ENCODE measurements around the gene TSPAN9. TPM values are rescaled to one million over a fixed set of nuclear protein-coding genes. Genes with fewer than 3 reads are reported as not detected.

The TSPAN9 gene
- total RNA-seq, 1 donor from 2014 or later, result 40.9 TPM

DNA sequence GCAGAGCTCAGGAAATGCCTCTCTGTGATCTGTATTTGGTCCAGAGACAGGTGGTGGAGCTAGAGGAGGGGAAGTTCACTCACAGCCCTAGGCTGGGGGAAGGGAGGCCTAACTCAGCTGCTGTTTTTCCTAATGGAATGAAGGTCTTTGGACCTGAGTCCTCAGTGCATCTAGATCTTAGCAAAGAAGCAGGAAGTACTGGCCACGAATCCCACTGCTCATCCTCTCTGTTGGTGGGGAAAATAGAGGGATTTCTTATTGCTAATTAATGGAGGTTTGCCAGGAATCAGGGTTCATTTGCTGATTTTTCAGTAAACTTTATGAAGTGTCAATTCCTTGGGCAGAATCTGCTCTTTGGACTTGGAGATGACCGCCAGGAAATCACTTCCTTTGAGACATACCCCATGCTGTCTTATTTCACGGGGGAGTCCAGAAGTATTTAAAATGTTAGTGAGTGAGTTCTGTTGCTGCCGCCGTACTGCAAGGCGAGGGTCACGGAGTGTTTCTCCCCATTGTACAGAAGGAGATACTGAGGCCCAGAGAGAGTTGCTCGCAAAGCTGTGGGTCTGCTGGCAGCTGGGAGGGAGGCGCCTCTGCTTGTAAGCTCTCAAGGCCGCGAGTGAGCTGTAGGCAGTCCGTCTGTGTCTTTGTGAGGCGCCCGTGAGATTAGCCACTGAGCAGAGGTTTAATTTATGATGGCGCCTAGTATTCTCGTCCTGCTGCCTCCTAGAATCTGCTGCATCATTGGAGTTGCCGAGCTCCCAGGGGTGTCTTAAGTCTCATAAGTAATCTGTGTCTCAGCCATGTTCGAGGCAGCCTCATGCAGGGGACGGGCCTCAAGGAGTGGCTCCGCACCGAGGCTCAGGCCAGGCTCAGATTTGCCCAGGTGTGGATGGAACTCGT lies 88.2 kb downstream of the TSPAN9 start:
- no peak for FAIRE-seq
- no peaks in the 10 kb centered on the region for H3K36me3 ChIP-seq (ENCODE audit: insufficient read depth, low read length)
- H3K4me3 ChIP-seq (ENCODE audit: insufficient read depth, low read depth, low read length), result no peak overlapping the region
- TF ChIP-seq EZH2 (IDR thresholded peaks at IDR 0.05; ENCODE audit: insufficient read depth, low read length), result no peak
- H3K27ac ChIP-seq (ENCODE audit: low read depth, low read length), result no peak overlapping the region
- H3K9me3 ChIP-seq (ENCODE audit: insufficient read depth, low read depth, low read length), result no peaks in the 10 kb centered on the region
- no peak overlapping the region for H2AFZ ChIP-seq (ENCODE audit: low read depth, low read length)
- no peak for DNase-seq (ENCODE audit: low read depth)
- Mint-ChIP-seq H3K36me3 (ENCODE audit: low read depth, unreplicated experiment) (peaks cover 5% of the 10 kb centered on the region), H3K9me3 (ENCODE audit: unreplicated experiment) (peaks cover 9% of the 10 kb centered on the region), H3K4me3 (ENCODE audit: unreplicated experiment) (no peak overlapping the region), H3K27me3 (ENCODE audit: low read depth, unreplicated experiment) (no peaks in the 10 kb centered on the region), H3K4me1 (ENCODE audit: low read depth, unreplicated experiment) (peaks cover 41% of the 10 kb centered on the region), H3K27ac (ENCODE audit: unreplicated experiment) (no peak overlapping the region)
- H3K27me3 ChIP-seq (ENCODE audit: insufficient read depth, low read length), result no peaks in the 10 kb centered on the region
- no peak overlapping the region for H3K9ac ChIP-seq (ENCODE audit: low read length)
- H3K4me2 ChIP-seq (ENCODE audit: low read length), result peak overlapping the region; percentile 13
- peaks cover 21% of the 10 kb centered on the region for H3K79me2 ChIP-seq (ENCODE audit: insufficient read depth, low read length)
- H4K20me1 ChIP-seq (ENCODE audit: insufficient read depth, low read length), result peaks cover 20% of the 10 kb centered on the region
- peaks cover 28% of the 10 kb centered on the region for H3K4me1 ChIP-seq (ENCODE audit: insufficient read depth, low read length)

DNA sequence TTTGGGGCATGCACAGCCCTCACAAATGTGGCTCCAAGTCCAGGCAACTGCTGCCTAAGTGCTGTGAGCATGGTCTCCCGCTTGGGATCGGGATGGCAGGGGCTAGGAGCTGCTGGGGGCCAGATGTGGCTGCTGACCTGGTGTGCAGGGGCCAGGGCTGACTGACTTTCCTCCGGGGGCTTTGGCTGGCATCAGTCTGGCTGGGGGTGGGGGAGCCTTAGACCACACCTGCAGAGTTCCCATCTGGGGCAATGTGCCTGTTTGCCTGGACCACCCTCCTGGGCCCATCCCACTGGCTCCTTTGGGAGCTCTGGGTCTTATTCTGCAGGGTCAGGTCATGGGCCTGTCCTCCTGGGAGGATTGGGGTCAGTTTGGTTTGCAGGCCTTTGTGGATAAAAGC lies 90.5 kb downstream of the TSPAN9 start:
- Mint-ChIP-seq H3K4me1 (ENCODE audit: low read depth, unreplicated experiment) (peaks cover 61% of the 10 kb centered on the region), H3K36me3 (ENCODE audit: low read depth, unreplicated experiment) (no peaks in the 10 kb centered on the region), H3K9me3 (ENCODE audit: unreplicated experiment) (no peaks in the 10 kb centered on the region), H3K27me3 (ENCODE audit: low read depth, unreplicated experiment) (no peaks in the 10 kb centered on the region), H3K4me3 (ENCODE audit: unreplicated experiment) (no peak overlapping the region), H3K27ac (ENCODE audit: unreplicated experiment) (no peak overlapping the region)
- Histone ChIP-seq H3K4me1 (ENCODE audit: insufficient read depth, low read length) (peaks cover 46% of the 10 kb centered on the region), H3K79me2 (ENCODE audit: insufficient read depth, low read length) (peaks cover 12% of the 10 kb centered on the region), H3K27ac (ENCODE audit: low read depth, low read length) (peak overlapping the region; percentile 94), H2AFZ (ENCODE audit: low read depth, low read length) (no peak overlapping the region), H3K36me3 (ENCODE audit: insufficient read depth, low read length) (no peaks in the 10 kb centered on the region), H3K9ac (ENCODE audit: low read length) (peak overlapping the region; percentile 77), H3K4me3 (ENCODE audit: insufficient read depth, low read depth, low read length) (no peak overlapping the region), H3K4me2 (ENCODE audit: low read length) (peak overlapping the region; percentile 80), H3K9me3 (ENCODE audit: insufficient read depth, low read depth, low read length) (no peaks in the 10 kb centered on the region), H4K20me1 (ENCODE audit: insufficient read depth, low read length) (peaks cover 14% of the 10 kb centered on the region), H3K27me3 (ENCODE audit: insufficient read depth, low read length) (no peaks in the 10 kb centered on the region)
- no peak for FAIRE-seq
- no peak for DNase-seq (ENCODE audit: low read depth)
- TF ChIP-seq EZH2 (IDR thresholded peaks at IDR 0.05; ENCODE audit: insufficient read depth, low read length), result no peak
- TF ChIP-seq, protein P1, sequence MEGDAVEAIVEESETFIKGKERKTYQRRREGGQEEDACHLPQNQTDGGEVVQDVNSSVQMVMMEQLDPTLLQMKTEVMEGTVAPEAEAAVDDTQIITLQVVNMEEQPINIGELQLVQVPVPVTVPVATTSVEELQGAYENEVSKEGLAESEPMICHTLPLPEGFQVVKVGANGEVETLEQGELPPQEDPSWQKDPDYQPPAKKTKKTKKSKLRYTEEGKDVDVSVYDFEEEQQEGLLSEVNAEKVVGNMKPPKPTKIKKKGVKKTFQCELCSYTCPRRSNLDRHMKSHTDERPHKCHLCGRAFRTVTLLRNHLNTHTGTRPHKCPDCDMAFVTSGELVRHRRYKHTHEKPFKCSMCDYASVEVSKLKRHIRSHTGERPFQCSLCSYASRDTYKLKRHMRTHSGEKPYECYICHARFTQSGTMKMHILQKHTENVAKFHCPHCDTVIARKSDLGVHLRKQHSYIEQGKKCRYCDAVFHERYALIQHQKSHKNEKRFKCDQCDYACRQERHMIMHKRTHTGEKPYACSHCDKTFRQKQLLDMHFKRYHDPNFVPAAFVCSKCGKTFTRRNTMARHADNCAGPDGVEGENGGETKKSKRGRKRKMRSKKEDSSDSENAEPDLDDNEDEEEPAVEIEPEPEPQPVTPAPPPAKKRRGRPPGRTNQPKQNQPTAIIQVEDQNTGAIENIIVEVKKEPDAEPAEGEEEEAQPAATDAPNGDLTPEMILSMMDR (IDR thresholded peaks at IDR 0.05; ENCODE audit: insufficient read depth, low read depth, low read length), result no peak

DNA sequence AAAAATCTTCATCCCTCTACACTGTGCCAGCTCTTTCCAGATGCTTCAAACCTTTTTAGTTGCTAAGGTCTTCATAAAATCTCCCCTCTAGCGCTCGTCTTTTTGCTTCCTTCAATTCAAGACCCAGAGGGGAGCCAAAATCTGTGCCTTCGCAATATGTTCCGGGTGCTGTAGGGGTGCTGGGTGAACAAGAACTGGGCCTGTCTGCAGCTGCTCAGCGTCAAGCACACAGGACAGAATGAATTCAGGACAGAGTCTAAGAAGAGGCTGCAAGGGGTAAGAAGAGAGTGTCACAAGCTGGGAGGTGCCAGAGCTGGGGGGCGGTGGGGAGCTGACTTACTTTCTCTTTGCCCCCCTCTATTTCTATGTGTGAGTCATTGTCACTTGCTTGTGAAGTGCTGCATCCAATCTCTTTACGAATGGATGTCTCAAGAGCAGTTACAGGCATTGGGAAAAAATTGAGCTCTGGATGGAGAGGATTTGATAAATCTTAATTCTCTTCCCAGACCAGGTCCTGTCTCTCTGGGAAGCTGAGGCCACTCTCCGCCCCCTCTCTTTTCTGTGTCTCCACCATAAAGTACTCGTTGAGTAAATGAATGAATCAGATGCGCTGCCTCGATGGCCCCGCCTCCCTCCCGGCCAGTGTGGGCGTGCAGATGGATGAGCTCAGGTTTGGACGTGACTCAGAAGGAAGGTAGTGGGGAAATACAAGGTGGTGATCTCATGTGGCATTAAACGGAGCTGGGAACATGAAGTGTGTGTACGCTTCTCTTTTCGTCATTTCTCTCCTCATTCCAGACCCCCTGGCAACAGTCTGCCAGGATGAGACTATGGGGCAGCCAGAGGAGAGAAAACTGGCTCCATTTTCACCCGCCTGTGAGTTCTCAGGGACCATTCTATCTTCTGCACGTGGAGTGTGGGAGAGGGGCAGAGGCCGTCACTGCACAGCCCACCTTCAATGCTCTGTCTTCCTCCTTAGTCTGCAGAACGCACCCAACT lies 91.3 kb downstream of the TSPAN9 start:
- Histone ChIP-seq H3K4me2 (ENCODE audit: low read length) (peak overlapping the region; percentile 80), H4K20me1 (ENCODE audit: insufficient read depth, low read length) (peaks cover 7% of the 10 kb centered on the region), H3K79me2 (ENCODE audit: insufficient read depth, low read length) (peaks cover 16% of the 10 kb centered on the region), H2AFZ (ENCODE audit: low read depth, low read length) (peak overlapping the region; percentile 11), H3K36me3 (ENCODE audit: insufficient read depth, low read length) (no peaks in the 10 kb centered on the region), H3K27me3 (ENCODE audit: insufficient read depth, low read length) (no peaks in the 10 kb centered on the region), H3K4me1 (ENCODE audit: insufficient read depth, low read length) (peaks cover 46% of the 10 kb centered on the region), H3K27ac (ENCODE audit: low read depth, low read length) (peak overlapping the region; percentile 94), H3K4me3 (ENCODE audit: insufficient read depth, low read depth, low read length) (no peak overlapping the region), H3K9ac (ENCODE audit: low read length) (peak overlapping the region; percentile 83), H3K9me3 (ENCODE audit: insufficient read depth, low read depth, low read length) (no peaks in the 10 kb centered on the region)
- H3K4me3 Mint-ChIP-seq (ENCODE audit: unreplicated experiment), result peak overlapping the region; percentile 64
- DNase-seq (ENCODE audit: low read depth) (peak; percentile 97), FAIRE-seq (peak; percentile 83)
- H3K27ac Mint-ChIP-seq (ENCODE audit: unreplicated experiment), result peak overlapping the region; percentile 82
- H3K9me3 Mint-ChIP-seq (ENCODE audit: unreplicated experiment), result no peaks in the 10 kb centered on the region
- no peaks in the 10 kb centered on the region for H3K27me3 Mint-ChIP-seq (ENCODE audit: low read depth, unreplicated experiment)
- TF ChIP-seq EZH2 (IDR thresholded peaks at IDR 0.05; ENCODE audit: insufficient read depth, low read length), result no peak
- TF ChIP-seq, protein P1 (IDR thresholded peaks at IDR 0.05; ENCODE audit: insufficient read depth, low read depth, low read length), result no peak
- H3K4me1 Mint-ChIP-seq (ENCODE audit: low read depth, unreplicated experiment), result peaks cover 64% of the 10 kb centered on the region
- no peaks in the 10 kb centered on the region for H3K36me3 Mint-ChIP-seq (ENCODE audit: low read depth, unreplicated experiment)
